Effector CD8-positive, alpha-beta T cell (primary cell): Measurements from ENCODE around the gene CTNNB1.

ENCODE experiments used
- DNase-seq: peaks from one replicate; lab custom pipeline; 2025; lab: John Stamatoyannopoulos, UW

CTNNB1 gene

GRCh38 chr3:41219424-41219823, 20.1 kb downstream of the CTNNB1 start:
- no peak for DNase-seq

- DNase-seq = no peak
These were observed 21.8 kb downstream of the CTNNB1 start for GRCh38 chr3:41220906-41221677.

GRCh38 chr3:41222012-41222411, 22.7 kb downstream of the CTNNB1 start:
- DNase-seq = no peak

- no peak for DNase-seq
These were observed 23.2 kb downstream of the CTNNB1 start for GRCh38 chr3:41222501-41222900.

GRCh38 chr3:41223078-41223477, 23.8 kb downstream of the CTNNB1 start:
- DNase-seq = no peak

- DNase-seq = no peak
These were observed 24.4 kb downstream of the CTNNB1 start for GRCh38 chr3:41223691-41224090.

GRCh38 chr3:41224120-41224806, 25.0 kb downstream of the CTNNB1 start:
- DNase-seq = no peak

GRCh38 chr3:41234823-41235721, 35.8 kb downstream of the CTNNB1 start:
- no peak for DNase-seq

- DNase-seq = no peak
These were observed 36.9 kb downstream of the CTNNB1 start for GRCh38 chr3:41236228-41236627.

- DNase-seq = no peak
These were observed 38.6 kb downstream of the CTNNB1 start for GRCh38 chr3:41237907-41238306.

GRCh38 chr3:41239587-41239986, 40.3 kb downstream of the CTNNB1 start:
- DNase-seq = no peak

GRCh38 chr3:41241161-41241560, 41.9 kb downstream of the CTNNB1 start:
- no peak for DNase-seq

- DNase-seq = no peak
These were observed 42.7 kb downstream of the CTNNB1 start for GRCh38 chr3:41241800-41242571.

- no peak for DNase-seq
These were observed 43.9 kb downstream of the CTNNB1 start for GRCh38 chr3:41243183-41243582.

- DNase-seq = no peak
These were observed 45.5 kb downstream of the CTNNB1 start for GRCh38 chr3:41244620-41245336.

GRCh38 chr3:41247055-41248004, 48.0 kb downstream of the CTNNB1 start:
- no peak for DNase-seq

GRCh38 chr3:41248525-41248924, 49.2 kb downstream of the CTNNB1 start:
- no peak for DNase-seq

- no peak for DNase-seq
These were observed 50.0 kb downstream of the CTNNB1 start for GRCh38 chr3:41249318-41249717.

- DNase-seq = no peak
These were observed 51.5 kb downstream of the CTNNB1 start for GRCh38 chr3:41250825-41251224.

GRCh38 chr3:41251593-41251992, 52.3 kb downstream of the CTNNB1 start:
- DNase-seq = no peak
